GM18517 (cell line): ENCODE data around the gene RER1.

Experiments used
- ATAC-seq: cut with Tn5 transposase; IDR thresholded peaks from one replicate; pipeline ENCODE4 v1.9.1; 2021; ENCODE audit warnings: mild to moderate bottlenecking, moderate library complexity; ENCODE audit not compliant: unreplicated experiment

Gene RER1

GRCh38 chr1:2442661-2443060 lies 51.0 kb downstream of the RER1 start:
- ATAC-seq = no peak

GRCh38 chr1:2443277-2444137 lies 51.9 kb downstream of the RER1 start:
- no peak for ATAC-seq

DNA sequence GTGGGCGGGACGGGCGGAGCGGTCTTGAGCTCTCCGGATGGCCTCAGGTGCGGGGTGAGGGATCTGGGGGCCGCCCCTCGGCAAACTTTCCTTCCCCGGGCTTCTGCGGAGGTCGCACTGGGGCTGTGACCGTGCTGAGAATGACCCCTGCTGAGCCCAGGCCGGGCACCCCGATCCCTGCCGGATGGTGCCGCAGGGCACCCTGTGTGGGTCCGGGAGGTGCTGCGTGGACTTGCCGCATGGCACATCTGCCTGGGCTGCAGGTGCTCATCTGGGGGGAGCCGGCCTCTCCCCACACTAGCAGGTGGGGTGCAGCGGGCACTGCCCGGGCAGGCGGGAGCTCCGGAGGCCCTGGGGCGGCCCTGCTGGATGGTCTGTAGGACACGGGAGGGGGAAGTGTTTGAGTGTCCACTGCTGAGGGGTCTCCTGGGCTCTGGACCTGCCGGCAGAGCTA lies 52.5 kb downstream of the RER1 start:
- no peak for ATAC-seq

GRCh38 chr1:2445162-2445822 lies 53.7 kb downstream of the RER1 start:
- no peak for ATAC-seq

DNA sequence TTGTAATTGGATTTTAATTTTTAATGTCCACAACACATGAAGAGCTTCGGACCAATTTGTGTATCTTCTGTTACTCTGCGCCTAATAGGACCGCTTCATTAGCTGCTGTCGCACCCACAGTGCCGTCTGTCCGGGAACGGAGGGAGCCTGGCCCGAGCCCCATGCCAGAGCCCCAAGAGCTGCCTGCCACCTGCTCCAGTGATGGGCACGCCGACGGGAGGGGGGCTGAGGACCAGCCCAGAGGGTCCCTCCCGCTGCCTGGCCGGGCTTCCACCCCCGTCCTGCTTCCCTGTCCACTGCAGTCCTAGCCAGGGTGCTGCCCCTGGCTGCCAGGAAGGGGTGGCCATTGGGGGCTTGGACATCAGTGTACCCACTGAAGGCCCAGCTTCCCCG lies 54.2 kb downstream of the RER1 start:
- no peak for ATAC-seq

DNA sequence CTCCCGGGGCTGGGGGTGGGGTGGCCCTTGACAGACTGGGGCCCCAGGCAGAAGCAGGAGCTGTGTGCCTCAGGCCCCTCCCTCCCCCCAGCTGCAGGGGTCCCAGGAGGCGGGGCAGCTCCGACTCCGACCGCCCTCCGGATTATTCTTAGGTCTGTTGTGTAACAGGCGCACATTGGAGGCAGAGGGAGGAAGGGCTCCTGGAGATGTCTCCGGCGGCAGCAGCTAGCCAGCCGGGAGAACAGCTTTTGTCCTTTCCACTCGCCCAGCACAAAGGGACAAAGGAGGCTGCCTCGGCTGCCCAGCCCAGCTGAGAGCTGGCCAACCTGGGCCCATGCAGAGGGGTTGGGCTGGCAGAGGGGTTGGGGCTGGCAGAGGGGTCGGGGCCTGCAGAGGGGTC lies 54.8 kb downstream of the RER1 start:
- ATAC-seq = no peak

DNA sequence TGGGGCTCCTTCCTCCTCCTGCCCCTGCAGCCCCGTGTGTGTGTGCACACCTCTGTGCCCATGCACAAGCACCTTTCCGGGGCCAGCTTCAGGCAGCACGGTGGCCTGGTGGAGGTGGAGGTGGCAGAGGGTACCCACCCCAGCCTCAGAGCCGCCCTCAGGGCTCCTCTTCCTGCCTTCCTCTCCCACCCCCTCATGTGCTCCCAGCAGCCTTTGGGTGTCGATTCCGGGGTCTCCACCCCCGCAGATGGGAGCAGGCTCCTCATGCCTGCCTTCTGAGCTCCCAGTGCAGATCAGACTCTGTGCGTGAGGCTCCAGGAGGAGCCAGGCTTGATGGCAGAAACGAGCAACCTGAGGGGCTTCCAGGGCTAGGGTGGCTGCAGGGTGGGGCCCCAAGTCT lies 55.2 kb downstream of the RER1 start:
- ATAC-seq = no peak

DNA sequence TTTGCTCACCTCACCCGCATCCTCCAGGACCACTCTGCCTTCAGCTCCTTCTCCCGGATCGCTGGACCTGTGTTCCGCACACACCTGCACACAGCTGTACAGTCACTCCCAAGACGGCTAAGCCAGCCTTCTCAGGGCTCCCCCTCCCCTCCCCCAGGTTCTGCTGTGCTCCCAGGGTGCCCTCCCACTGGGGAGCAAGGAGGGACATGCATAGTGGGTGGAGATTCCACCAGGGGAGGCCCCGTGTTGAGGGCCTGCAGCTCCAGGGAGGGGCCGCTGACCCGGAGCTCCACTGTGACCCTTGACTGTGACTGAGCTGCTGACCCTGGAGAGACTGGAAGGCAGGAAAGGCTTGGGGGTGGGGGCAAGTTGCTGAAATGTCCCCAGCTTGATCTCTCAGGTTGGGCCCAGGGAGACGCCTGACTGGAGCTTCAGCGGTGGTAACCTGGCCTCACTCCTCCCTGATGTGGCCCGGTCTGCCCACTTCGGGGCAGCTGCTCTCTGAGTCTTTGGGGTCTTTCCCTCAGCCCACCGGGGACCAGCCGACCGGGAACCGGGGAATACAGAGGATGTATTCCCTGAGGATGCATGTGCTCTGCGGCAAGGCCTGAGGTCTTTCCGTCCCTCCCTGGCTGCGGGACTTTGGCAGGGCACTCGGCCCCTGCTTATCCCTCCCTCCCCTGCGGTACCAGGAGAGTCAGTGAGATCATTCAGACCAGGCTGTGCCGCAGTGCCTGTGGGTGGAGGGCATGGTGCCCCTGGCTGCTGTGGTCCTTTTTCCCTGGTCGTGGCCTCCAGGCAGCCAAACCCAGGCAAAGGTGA lies 55.8 kb downstream of the RER1 start:
- ATAC-seq = no peak

DNA sequence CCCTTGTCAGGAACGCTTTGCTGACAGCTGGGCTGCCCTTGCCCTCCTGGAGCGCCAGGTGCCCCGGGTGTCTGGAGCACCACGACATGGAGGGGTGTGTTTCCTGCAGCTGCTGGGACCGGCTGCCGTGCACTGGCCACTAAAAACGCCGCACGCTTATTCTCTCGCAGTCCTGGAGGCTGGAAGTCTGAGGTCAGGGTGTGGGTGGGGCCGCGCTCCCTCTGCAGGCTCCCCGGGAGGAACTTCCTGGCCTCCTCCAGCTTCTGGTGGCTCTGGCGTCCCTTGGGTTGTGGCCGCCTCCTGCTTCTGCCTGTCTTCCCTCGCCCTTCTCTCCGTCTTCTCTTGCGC lies 56.4 kb downstream of the RER1 start:
- ATAC-seq = no peak

GRCh38 chr1:2449636-2450454 lies 58.2 kb downstream of the RER1 start:
- ATAC-seq = no peak

GRCh38 chr1:2451741-2452140 lies 60.1 kb downstream of the RER1 start:
- no peak for ATAC-seq

DNA sequence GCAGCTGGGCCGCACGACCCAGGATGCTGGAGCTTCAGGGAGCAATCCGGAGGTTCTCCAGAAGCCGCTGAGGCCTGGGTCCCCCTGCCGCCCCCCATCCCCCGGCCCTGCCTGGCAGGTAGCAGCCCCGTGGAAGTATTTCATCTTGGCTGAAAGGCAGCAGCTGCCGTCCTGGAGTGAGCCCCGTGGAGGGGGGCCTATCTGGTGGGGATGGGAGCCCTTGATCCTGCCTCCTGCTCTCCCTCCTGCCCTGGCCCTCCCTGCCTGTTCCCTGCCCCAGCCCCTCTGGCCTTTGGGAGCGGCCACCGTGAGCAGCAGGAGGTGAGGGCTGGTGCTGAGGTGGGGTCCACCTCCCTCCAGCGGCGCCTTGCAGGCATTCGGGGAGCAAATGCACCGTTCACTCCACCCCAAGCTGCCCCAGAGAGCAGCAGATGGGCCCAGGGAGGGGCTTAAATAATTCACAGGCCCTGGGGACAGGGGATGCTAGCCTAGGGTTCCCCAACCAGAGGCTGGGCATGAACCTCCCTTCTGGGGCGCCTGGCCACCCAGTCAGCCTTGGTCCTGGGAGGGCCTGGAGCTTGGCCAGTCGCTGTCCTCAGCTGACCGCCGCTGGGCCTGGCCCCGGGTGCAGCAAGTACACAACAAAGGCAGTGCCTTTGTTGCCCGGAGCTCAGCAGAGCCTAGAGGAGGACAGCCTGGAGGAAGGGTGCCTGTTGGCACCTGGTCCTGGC lies 60.7 kb downstream of the RER1 start:
- ATAC-seq = no peak

DNA sequence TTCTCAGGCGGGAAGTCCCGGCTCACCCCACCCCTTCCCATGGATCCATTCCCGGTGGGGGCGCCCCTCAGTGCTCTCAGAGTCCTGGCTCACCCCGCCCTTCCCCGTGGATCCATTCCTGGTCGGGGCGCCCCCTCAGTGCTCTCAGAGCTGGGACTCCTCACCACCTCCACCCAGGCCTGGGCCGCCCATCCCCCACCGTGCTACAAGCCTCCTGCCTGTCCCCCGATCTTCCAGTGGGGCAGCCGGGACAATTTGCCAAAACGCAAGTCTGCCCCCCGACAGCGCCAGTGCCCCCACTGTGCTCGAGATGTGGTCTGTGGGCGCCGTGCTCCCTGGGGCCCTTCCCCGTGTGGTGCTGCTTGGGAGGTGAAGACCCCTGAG lies 61.3 kb downstream of the RER1 start:
- ATAC-seq = no peak

GRCh38 chr1:2454227-2454626 lies 62.6 kb downstream of the RER1 start:
- ATAC-seq = no peak
